ENCODE data around the gene EFCAB12. TPM values are rescaled to one million over a fixed set of nuclear protein-coding genes. Genes with fewer than 3 reads are reported as not detected.

The EFCAB12 gene
- total RNA-seq, 6 donors from 2014 or later, result 0.72 to 10.5 (median 5.1) TPM

DNA sequence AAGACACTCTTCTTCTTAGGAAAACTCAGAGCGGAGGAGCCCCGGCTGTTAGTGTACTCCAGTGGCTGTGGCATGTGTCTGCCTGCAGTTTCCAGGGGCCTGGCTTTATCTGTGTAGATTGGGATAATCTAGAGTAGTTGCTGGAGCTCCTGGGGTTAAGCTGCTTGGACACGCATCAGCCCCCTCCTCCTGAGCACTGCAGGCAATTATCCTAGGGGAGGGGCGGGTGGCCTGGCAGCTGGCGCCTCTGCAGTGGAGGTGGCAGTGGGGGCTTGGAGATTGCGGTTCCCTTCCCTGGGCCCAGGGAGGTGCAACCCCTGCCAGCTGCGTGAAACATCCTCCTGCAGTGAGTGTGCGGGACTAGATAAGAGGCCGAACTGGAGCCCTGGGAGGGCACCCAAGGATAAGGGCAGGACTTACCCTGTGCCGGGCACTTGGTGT lies 68.2 kb downstream of the EFCAB12 start:
- no peak for TF ChIP-seq POLR2AphosphoS5 (IDR thresholded peaks at IDR 0.05)
- TF ChIP-seq EP300 (IDR thresholded peaks at IDR 0.05), result no peak
- TF ChIP-seq, protein P1, sequence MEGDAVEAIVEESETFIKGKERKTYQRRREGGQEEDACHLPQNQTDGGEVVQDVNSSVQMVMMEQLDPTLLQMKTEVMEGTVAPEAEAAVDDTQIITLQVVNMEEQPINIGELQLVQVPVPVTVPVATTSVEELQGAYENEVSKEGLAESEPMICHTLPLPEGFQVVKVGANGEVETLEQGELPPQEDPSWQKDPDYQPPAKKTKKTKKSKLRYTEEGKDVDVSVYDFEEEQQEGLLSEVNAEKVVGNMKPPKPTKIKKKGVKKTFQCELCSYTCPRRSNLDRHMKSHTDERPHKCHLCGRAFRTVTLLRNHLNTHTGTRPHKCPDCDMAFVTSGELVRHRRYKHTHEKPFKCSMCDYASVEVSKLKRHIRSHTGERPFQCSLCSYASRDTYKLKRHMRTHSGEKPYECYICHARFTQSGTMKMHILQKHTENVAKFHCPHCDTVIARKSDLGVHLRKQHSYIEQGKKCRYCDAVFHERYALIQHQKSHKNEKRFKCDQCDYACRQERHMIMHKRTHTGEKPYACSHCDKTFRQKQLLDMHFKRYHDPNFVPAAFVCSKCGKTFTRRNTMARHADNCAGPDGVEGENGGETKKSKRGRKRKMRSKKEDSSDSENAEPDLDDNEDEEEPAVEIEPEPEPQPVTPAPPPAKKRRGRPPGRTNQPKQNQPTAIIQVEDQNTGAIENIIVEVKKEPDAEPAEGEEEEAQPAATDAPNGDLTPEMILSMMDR (IDR thresholded peaks at IDR 0.05), result no peak
- no peak for TF ChIP-seq POLR2A (IDR thresholded peaks at IDR 0.05)
- Histone ChIP-seq H3K27ac (no peak overlapping the region), H3K9me3 (no peaks in the 10 kb centered on the region), H3K36me3 (no peaks in the 10 kb centered on the region), H3K4me1 (no peaks in the 10 kb centered on the region), H3K4me3 (no peak overlapping the region), H3K27me3 (no peaks in the 10 kb centered on the region)
- peak in 1 of 2 donors; percentile 33 for DNase-seq
- 85 to 91% methylated on average over 4 to 6 of the region's 10 CpGs for WGBS, 2 donors
- ATAC-seq (ENCODE audit: low FRiP score in 2 of 2), result no peak

DNA sequence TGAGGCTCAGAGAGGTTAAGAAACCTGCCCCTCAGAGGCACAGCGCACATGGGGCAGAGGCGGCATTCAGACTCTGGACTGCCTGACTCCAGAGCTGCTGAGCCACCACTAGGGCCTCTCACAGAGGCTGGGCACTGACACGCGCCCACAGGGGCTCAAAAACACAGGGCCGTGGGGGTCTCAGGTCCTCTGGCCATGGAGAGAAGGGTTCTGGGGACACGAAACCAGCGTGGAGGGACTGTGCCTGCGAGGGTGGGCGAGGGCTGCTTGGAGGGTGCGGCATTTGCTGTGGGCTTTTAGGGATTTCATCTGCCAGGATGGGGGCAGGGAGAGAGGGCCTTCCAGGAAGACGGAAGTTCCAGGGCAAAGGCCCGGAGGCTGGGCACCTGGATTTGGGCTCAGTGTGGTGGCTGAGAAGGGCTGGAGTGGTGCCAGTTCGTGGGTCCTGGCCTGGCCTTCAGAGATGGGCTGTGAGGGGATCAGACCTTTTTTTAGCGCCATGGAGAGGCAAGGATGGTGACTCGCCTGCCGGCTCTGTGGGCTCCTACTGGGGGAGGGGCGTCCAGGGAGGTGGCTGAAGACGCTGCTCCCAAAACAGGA lies 69.6 kb downstream of the EFCAB12 start:
- H3K36me3 ChIP-seq, result no peaks in the 10 kb centered on the region
- peak in 1 of 2 donors; percentile 52 for DNase-seq
- H3K27ac ChIP-seq, result no peak overlapping the region
- no peaks in the 10 kb centered on the region for H3K27me3 ChIP-seq
- TF ChIP-seq POLR2A (IDR thresholded peaks at IDR 0.05) (no peak), POLR2AphosphoS5 (IDR thresholded peaks at IDR 0.05) (no peak), EP300 (IDR thresholded peaks at IDR 0.05) (no peak)
- TF ChIP-seq, protein P1 (IDR thresholded peaks at IDR 0.05), result no peak
- 86 to 89% methylated on average over 12 of the region's 18 CpGs for WGBS, 2 donors
- H3K4me1 ChIP-seq, result no peaks in the 10 kb centered on the region
- no peaks in the 10 kb centered on the region for H3K9me3 ChIP-seq
- no peak overlapping the region for H3K4me3 ChIP-seq
- no peak for ATAC-seq (ENCODE audit: low FRiP score in 2 of 2)

DNA sequence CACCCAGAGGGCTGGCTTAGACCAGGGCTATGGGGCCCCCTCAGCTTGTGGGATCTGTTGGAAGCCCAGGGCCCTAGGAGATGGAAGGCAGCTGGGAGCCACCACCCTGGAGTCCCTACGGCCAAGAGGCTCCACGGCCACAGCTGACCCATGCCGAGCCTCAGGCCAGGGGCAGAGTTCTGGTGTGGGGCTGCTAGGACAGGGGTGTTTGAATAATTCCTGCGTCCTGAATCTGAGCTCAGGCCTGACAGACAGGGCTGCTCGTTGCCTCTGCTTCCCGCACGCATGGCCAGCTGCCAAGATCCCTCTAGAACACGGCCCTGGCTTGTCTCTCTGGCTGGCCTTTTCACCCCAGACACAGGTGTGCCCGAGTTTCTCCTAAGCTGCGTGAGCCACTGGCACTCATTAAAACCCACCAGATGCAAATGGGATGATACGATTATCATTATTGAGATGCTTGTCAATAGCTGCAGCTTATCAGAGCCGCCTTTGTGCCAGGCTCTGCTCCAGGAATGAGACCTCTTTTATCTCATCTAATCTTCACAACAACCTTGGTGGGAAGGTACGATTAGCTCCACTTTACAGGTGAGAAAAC lies 70.2 kb downstream of the EFCAB12 start:
- no peaks in the 10 kb centered on the region for H3K36me3 ChIP-seq

DNA sequence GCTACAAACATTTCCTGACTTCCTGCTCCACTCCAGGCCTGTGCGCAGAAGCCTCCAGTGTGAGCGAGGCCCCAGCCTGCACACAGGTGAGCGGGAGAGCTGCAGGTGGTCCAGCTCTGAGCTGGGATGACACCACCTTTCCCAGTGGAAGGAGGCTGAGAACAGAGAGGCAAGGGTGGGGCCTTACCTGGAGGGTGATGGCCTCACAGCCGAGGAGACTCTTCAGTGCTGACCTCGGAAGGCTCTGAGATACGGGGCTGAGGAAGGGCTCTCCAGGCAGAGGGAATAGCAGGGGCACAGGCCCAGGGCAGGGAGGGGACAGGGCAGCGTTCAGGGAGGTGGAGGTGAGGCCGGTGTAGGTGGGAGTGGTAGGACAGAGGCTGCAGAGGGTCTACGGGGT lies 70.8 kb downstream of the EFCAB12 start:
- no peak for ATAC-seq (ENCODE audit: low FRiP score in 2 of 2)

More for the DNA sequence above, 70.2 kb downstream of the EFCAB12 start:
- Histone ChIP-seq H3K27ac (no peak overlapping the region), H3K27me3 (no peaks in the 10 kb centered on the region), H3K9me3 (no peaks in the 10 kb centered on the region), H3K4me1 (no peaks in the 10 kb centered on the region), H3K4me3 (no peak overlapping the region)
- DNase-seq (peak in 1 of 2 donors; percentile 54), ATAC-seq (ENCODE audit: low FRiP score in 2 of 2) (no peak)
- TF ChIP-seq EP300 (IDR thresholded peaks at IDR 0.05) (no peak), POLR2A (IDR thresholded peaks at IDR 0.05) (no peak), POLR2AphosphoS5 (IDR thresholded peaks at IDR 0.05) (no peak)
- TF ChIP-seq, protein P1 (IDR thresholded peaks at IDR 0.05), result no peak
- WGBS, 2 donors, result 78 to 79% methylated on average over 8 to 12 of the region's 13 CpGs

More for the DNA sequence above, 70.8 kb downstream of the EFCAB12 start:
- Histone ChIP-seq H3K27me3 (no peaks in the 10 kb centered on the region), H3K36me3 (no peaks in the 10 kb centered on the region), H3K9me3 (no peaks in the 10 kb centered on the region), H3K4me3 (no peak overlapping the region), H3K27ac (no peak overlapping the region), H3K4me1 (no peaks in the 10 kb centered on the region)
- 88 to 90% methylated on average over 8 to 9 of the region's 9 CpGs for WGBS, 2 donors
- DNase-seq, result peak in 1 of 2 donors; percentile 27
- TF ChIP-seq POLR2A (IDR thresholded peaks at IDR 0.05), result no peak
- TF ChIP-seq, protein P1 (IDR thresholded peaks at IDR 0.05), result no peak
- no peak for TF ChIP-seq POLR2AphosphoS5 (IDR thresholded peaks at IDR 0.05)
- no peak for TF ChIP-seq EP300 (IDR thresholded peaks at IDR 0.05)
